H1 (cell line): Measurements from ENCODE around the gene PROK1. TPM values are rescaled to one million over a fixed set of nuclear protein-coding genes. Genes with fewer than 3 reads are reported as not detected.

Experiments
- CTCF ChIA-PET: fragments of 300-600 bp; sonication (Branson Sonifier 250); formaldehyde crosslinking; loops from one replicate; lab custom pipeline; 2021; ENCODE audit not compliant: partially characterized antibody; lab: Charles Lee
- POLR2A ChIA-PET: fragments of 300-600 bp; sonication (Branson Sonifier 250); formaldehyde crosslinking; loops from one replicate; lab custom pipeline; 2021; ENCODE audit warnings: inconsistent platforms; ENCODE audit not compliant: partially characterized antibody; lab: Charles Lee
- DNase-seq, 2 experiments: peaks; one replicate each; pipeline versions ENCODE4 v3.0.0 to v3.0.0-alpha.2; 2010 to 2022; ENCODE audit warnings: low spot score in 2 of 2, low read depth in 1 of 2, mixed read lengths in 1 of 2
- FAIRE-seq: peaks from 2 replicates; lab custom pipeline; 2011; peaks lifted over from hg19 to GRCh38; lab: Jason Lieb, UNC
- H2AFZ ChIP-seq: 2 replicates; pipeline ENCODE4 v1.8.1; 2012; ENCODE audit warnings: low read length, inconsistent platforms
- H2AK5ac ChIP-seq: 2 replicates; pipeline ENCODE4 v1.6.1; 2013; ENCODE audit warnings: low read depth, low read length
- H2BK120ac ChIP-seq: replicated peaks from 2 replicates; pipeline ENCODE3; 2013; ENCODE audit warnings: low read depth, low read length, inconsistent platforms
- H2BK12ac ChIP-seq: 2 replicates; pipeline ENCODE4 v1.6.1; 2013; ENCODE audit warnings: low read depth, low read length
- H2BK15ac ChIP-seq: 2 replicates; pipeline ENCODE4 v1.6.1; 2013; ENCODE audit warnings: low read length
- H2BK20ac ChIP-seq: 2 replicates; pipeline ENCODE4 v1.6.1; 2013; ENCODE audit warnings: low read length
- H2BK5ac ChIP-seq: 2 replicates; pipeline ENCODE4 v1.6.1; 2013; ENCODE audit warnings: low read depth, low read length
- H3K14ac ChIP-seq: 2 replicates; pipeline ENCODE4 v1.6.1; 2013; ENCODE audit warnings: inconsistent platforms; ENCODE audit not compliant: insufficient read length
- H3K18ac ChIP-seq: 2 replicates; pipeline ENCODE4 v1.6.1; 2013; ENCODE audit warnings: low read length; ENCODE audit errors: extremely low read depth
- H3K23ac ChIP-seq: 2 replicates; pipeline ENCODE4 v1.6.1; 2013; ENCODE audit warnings: inconsistent platforms; ENCODE audit not compliant: insufficient read length
- H3K23me2 ChIP-seq: 2 replicates; pipeline ENCODE4 v1.6.1; 2013; ENCODE audit warnings: low read depth, low read length
- H3K27ac ChIP-seq: 2 replicates; pipeline ENCODE4 v1.6.1; 2011; ENCODE audit warnings: low read depth, low read length, inconsistent platforms
- H3K27me3 ChIP-seq, 4 experiments: replicated peaks in 1 of 4; 1 replicate in 1 of 4; 2 replicates in 3 of 4; pipeline versions ENCODE4 v1.6.1 to v1.8.1; 2011 to 2013; ENCODE audit warnings: low read length in 3 of 4, mild to moderate bottlenecking in 3 of 4, inconsistent platforms in 2 of 4, mixed read lengths in 2 of 4, moderate library complexity in 1 of 4; ENCODE audit not compliant: control insufficient read depth in 3 of 4, insufficient read depth in 3 of 4; ENCODE audit errors: extremely low read depth in 1 of 4
- H3K36me3 ChIP-seq, 4 experiments: 2 replicates each; pipeline versions ENCODE4 v1.6.1 to v1.8.1; 2011 to 2013; ENCODE audit warnings: mild to moderate bottlenecking in 4 of 4, low read length in 3 of 4, moderate library complexity in 2 of 4, control low read depth in 1 of 4, inconsistent platforms in 1 of 4; ENCODE audit not compliant: insufficient read depth in 4 of 4, control insufficient read depth in 2 of 4
- H3K4ac ChIP-seq: replicated peaks from 2 replicates; pipeline ENCODE3; 2013; ENCODE audit warnings: low read length, low read depth, mixed read lengths, inconsistent platforms; ENCODE audit not compliant: insufficient read length
- H3K4me1 ChIP-seq, 4 experiments: replicated peaks in 1 of 4; 1 replicate in 1 of 4; 2 replicates in 3 of 4; pipeline versions ENCODE4 v1.6.1 to v1.8.1; 2011 to 2013; ENCODE audit warnings: low read length in 3 of 4, inconsistent platforms in 2 of 4, mixed read lengths in 1 of 4; ENCODE audit not compliant: insufficient read depth in 4 of 4, control insufficient read depth in 3 of 4
- H3K4me2 ChIP-seq, 2 experiments: 2 replicates each; pipeline versions ENCODE4 v1.6.1 to v1.8.1; 2011 to 2013; ENCODE audit warnings: low read depth in 2 of 2, low read length in 2 of 2, control low read depth in 1 of 2, inconsistent platforms in 1 of 2, mild to moderate bottlenecking in 1 of 2; ENCODE audit not compliant: insufficient read depth in 1 of 2
- H3K4me3 ChIP-seq, 4 experiments: fragments of 200-600, 300-600 bp in 1 of 4; sonication (generic), shearing (Covaris generic), sonication (Bioruptor Twin) in 1 of 4; 2 replicates each; pipeline versions ENCODE4 v1.5.1 to v1.8.1; 2011 to 2016; ENCODE audit warnings: low read length in 4 of 4, low read depth in 3 of 4, control low read depth in 2 of 4, inconsistent platforms in 2 of 4, mild to moderate bottlenecking in 2 of 4, mixed read lengths in 1 of 4, moderate library complexity in 1 of 4; ENCODE audit not compliant: insufficient read depth in 2 of 4; ENCODE audit errors: extremely low read depth in 1 of 4
- H3K56ac ChIP-seq: replicated peaks from 2 replicates; pipeline ENCODE3; 2013; ENCODE audit warnings: low read depth, mild to moderate bottlenecking, mixed read lengths, low read length, inconsistent platforms; ENCODE audit not compliant: insufficient read length
- H3K79me1 ChIP-seq: 2 replicates; pipeline ENCODE4 v1.6.1; 2013; ENCODE audit warnings: low read depth, low read length, control low read depth
- H3K79me2 ChIP-seq, 2 experiments: 2 replicates each; pipeline versions ENCODE4 v1.6.1 to v1.8.1; 2012 to 2013; ENCODE audit warnings: low read length in 2 of 2, mild to moderate bottlenecking in 2 of 2, inconsistent platforms in 1 of 2; ENCODE audit not compliant: insufficient read depth in 2 of 2, control insufficient read depth in 1 of 2
- H3K9ac ChIP-seq, 4 experiments: replicated peaks in 1 of 4; 1 replicate in 1 of 4; 2 replicates in 3 of 4; pipeline versions ENCODE4 v1.6.1 to v1.8.1; 2011 to 2013; ENCODE audit warnings: low read depth in 3 of 4, low read length in 3 of 4, control low read depth in 2 of 4, mild to moderate bottlenecking in 2 of 4, moderate library complexity in 2 of 4, inconsistent platforms in 1 of 4; ENCODE audit errors: extremely low read depth in 1 of 4
- H3K9me3 ChIP-seq, 2 experiments: 2 replicates each; pipeline versions ENCODE4 v1.6.1 to v1.8.1; 2012 to 2013; ENCODE audit warnings: mild to moderate bottlenecking in 2 of 2, moderate library complexity in 2 of 2, control low read depth in 1 of 2, inconsistent platforms in 1 of 2, low read depth in 1 of 2, low read length in 1 of 2, mixed read lengths in 1 of 2; ENCODE audit not compliant: insufficient read depth in 2 of 2
- H4K20me1 ChIP-seq, 2 experiments: replicated peaks in 1 of 2; 2 replicates each; pipeline versions ENCODE3 to v1.8.1; 2011 to 2013; ENCODE audit warnings: inconsistent platforms in 2 of 2, low read length in 2 of 2, mild to moderate bottlenecking in 1 of 2; ENCODE audit not compliant: insufficient read depth in 2 of 2, control insufficient read depth in 1 of 2
- H4K5ac ChIP-seq: 2 replicates; pipeline ENCODE4 v1.6.1; 2013; ENCODE audit warnings: low read length, low read depth, mixed read lengths, inconsistent platforms; ENCODE audit not compliant: insufficient read length
- H4K8ac ChIP-seq: 2 replicates; pipeline ENCODE4 v1.8.0; 2013; ENCODE audit warnings: mild to moderate bottlenecking, moderate library complexity, low read length, inconsistent platforms; ENCODE audit not compliant: insufficient read depth; ENCODE audit errors: extremely low read depth
- H4K91ac ChIP-seq: replicated peaks from 2 replicates; pipeline ENCODE3; 2013; ENCODE audit warnings: low read length, mixed read lengths, inconsistent platforms; ENCODE audit not compliant: insufficient read length
- CEBPB ChIP-seq: IDR thresholded peaks from 2 replicates; pipeline ENCODE4 v1.6.1; 2012; ENCODE audit warnings: low read depth, low read length
- HDAC6 ChIP-seq: IDR thresholded peaks from one replicate; pipeline ENCODE4 v1.7.1; 2012; ENCODE audit warnings: low read depth, mild to moderate bottlenecking, inconsistent platforms, low read length, moderate library complexity
- JUND ChIP-seq: IDR thresholded peaks from 2 replicates; pipeline ENCODE4 v1.6.1; 2011; ENCODE audit warnings: mild to moderate bottlenecking, improper control_type of control experiment, low read length
- KDM1A ChIP-seq: fragments of 200-600, 300-600 bp; sonication (generic); IDR thresholded peaks from 2 replicates; pipeline ENCODE4 v1.7.1; 2016; ENCODE audit warnings: mild to moderate bottlenecking, low read length, borderline replicate concordance
- MAFK ChIP-seq: IDR thresholded peaks from 2 replicates; pipeline ENCODE4 v1.6.1; 2012; ENCODE audit warnings: low read depth, mild to moderate bottlenecking, improper control_type of control experiment, low read length
- POLR2A ChIP-seq, 2 experiments: IDR thresholded peaks; 1 replicate in 1 of 2; 2 replicates in 1 of 2; pipeline ENCODE4 v1.6.1; 2011; ENCODE audit warnings: low read depth in 2 of 2, low read length in 2 of 2, mild to moderate bottlenecking in 2 of 2; ENCODE audit errors: control extremely low read depth in 1 of 2
- SIN3A ChIP-seq, 2 experiments: IDR thresholded peaks in 1 of 2; conservative IDR thresholded peaks in 1 of 2; 2 replicates each; pipeline ENCODE4 v1.6.1; 2011 to 2012; ENCODE audit warnings: low read length in 2 of 2, improper control_type of control experiment in 1 of 2, low read depth in 1 of 2, mild to moderate bottlenecking in 1 of 2
- TAF1 ChIP-seq: IDR thresholded peaks from 2 replicates; pipeline ENCODE4 v1.6.1; 2011; ENCODE audit warnings: mild to moderate bottlenecking, low read depth, low read length
- TEAD4 ChIP-seq: IDR thresholded peaks from 2 replicates; pipeline ENCODE4 v1.6.1; 2012; ENCODE audit warnings: low read depth, low read length, inconsistent platforms, mixed read lengths
- WGBS, 2 experiments: shearing (Covaris generic) in 1 of 2; methylation state at CpG; one replicate each; pipeline versions ENCODE4 v1.1.6 to v1.1.7; 2013 to 2015; ENCODE audit warnings: low lambda C conversion rate in 2 of 2, mixed read lengths in 2 of 2, inconsistent platforms in 1 of 2, low coverage in 1 of 2, missing lambda C conversion rate in 1 of 2; ENCODE audit not compliant: insufficient replicate concordance in 2 of 2, insufficient coverage in 1 of 2, insufficient read length in 1 of 2; ENCODE audit errors: extremely low coverage in 1 of 2, missing lambda C conversion rate in 1 of 2; 5-methylcytosine and 5-hydroxymethylcytosine counted together
- polyA plus RNA-seq, 7 experiments: library from polyadenylated mRNA; depleted of rRNA in 3 of 7; stranded (reverse) in 5 of 7; unstranded in 2 of 7; fragments of >200 nt in 5 of 7; fragments of 200-250 nt in 2 of 7; gene quantifications; 1 replicate in 5 of 7; 2 replicates in 1 of 7; 4 replicates in 1 of 7; pipeline versions ENCODE4 v1.2.1 to v1.2.3, GENCODE V29; 2011 to 2013; ENCODE audit warnings: missing spikeins in 2 of 7, mixed read lengths in 2 of 7
- total RNA-seq: library from RNA; stranded (reverse); fragmentation: NEBNext Ultra II Directional; extraction: Animal tissue kit (Norgen Biotek cat#: 25700); gene quantifications from 2 replicates; pipeline ENCODE4 v1.2.1, GENCODE V29; 2021

The PROK1 gene
- total and polyA plus RNA-seq, 2 of the 8 experiments (the other 6 are each of a cell fraction or from before 2014, with no cell fraction given) = 0.12 TPM; not detected in 1

DNA sequence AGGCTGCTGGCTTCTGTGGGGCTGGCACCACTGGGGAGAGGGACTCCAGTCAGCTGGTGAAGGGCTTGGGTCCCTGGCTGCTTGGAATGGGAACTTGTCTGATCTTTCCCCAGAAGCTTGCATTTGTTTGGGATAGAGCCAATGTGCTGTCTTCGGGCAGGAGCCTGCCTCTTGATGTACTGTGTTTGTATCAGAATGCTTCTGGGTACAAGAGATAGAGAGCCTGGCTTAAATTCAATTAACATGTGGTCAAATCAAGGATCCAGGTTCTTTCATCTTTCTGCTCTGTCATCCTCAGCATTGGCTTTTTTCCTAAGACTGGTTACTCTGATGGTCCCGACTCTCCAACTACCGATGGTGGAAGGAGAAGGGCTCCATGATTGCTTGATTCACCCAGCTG is 16.0 kb upstream of the PROK1 start:
- 100% methylated on average over 3 of the region's 3 CpGs; no CpG with 5 or more reads in 1 of the 2 experiments for WGBS, 2 experiments
- Histone ChIP-seq H4K8ac (no peak overlapping the region), H3K4ac (no peak overlapping the region), H4K5ac (no peak overlapping the region), H3K4me3 (no peak overlapping the region), H3K79me2 (no peaks in the 10 kb centered on the region), H3K9me3 (no peaks in the 10 kb centered on the region), H2BK5ac (no peak overlapping the region), H2BK12ac (no peak overlapping the region), H2AFZ (no peak overlapping the region), H2BK20ac (no peak overlapping the region), H3K23me2 (no peaks in the 10 kb centered on the region), H3K23ac (no peak overlapping the region)
- ChIA-PET CTCF (interaction anchor here (0.6 to 35.1 kb wide), 6 partner anchors 22 to 238 kb away, joined by 3 to 828 read pairs (median 15); partner anchors contain the start of genes LAMTOR5 and PROK1), POLR2A (interaction anchor here (0.8 kb wide), 1 partner anchor 25 kb away, joined by 3 read pairs; no protein-coding TSS in a partner anchor)
- TF ChIP-seq TEAD4 = no peak
- TF ChIP-seq KDM1A = no peak
- TF ChIP-seq MAFK = no peak
- no peak for TF ChIP-seq HDAC6
- no peak for TF ChIP-seq POLR2A (IDR thresholded peaks at IDR 0.05; ENCODE audit: control extremely low read depth in 1 of 2, low read depth in 2 of 2, low read length in 2 of 2)
- no peak for TF ChIP-seq JUND
- no peak for TF ChIP-seq TAF1
- no peak for TF ChIP-seq CEBPB
- no peak for TF ChIP-seq SIN3A (conservative IDR thresholded peaks at IDR 0.05 in 1 of 2, IDR thresholded peaks at IDR 0.05 in 1 of 2; ENCODE audit: low read depth in 1 of 2, low read length in 2 of 2)
- TF ChIP-seq, all 59 proteins: peak for 0
- H3K27ac ChIP-seq = no peak overlapping the region
- H4K91ac ChIP-seq = no peak overlapping the region
- H3K9ac ChIP-seq = no peak overlapping the region
- no peak overlapping the region for H2BK120ac ChIP-seq
- no peaks in the 10 kb centered on the region for H3K27me3 ChIP-seq
- H3K4me1 ChIP-seq = peaks cover 3 to 9% (median 7%) of the 10 kb centered on the region in 4 experiments; a peak in 6 of 7 replicates
- no peak overlapping the region for H3K56ac ChIP-seq
- H3K4me2 ChIP-seq = no peak overlapping the region
- H3K79me1 ChIP-seq = no peaks in the 10 kb centered on the region
- no peak overlapping the region for H3K14ac ChIP-seq
- H4K20me1 ChIP-seq = no peaks in the 10 kb centered on the region
- no peak for FAIRE-seq
- no peak overlapping the region for H3K18ac ChIP-seq
- no peak overlapping the region for H2BK15ac ChIP-seq
- H3K36me3 ChIP-seq = no peaks in the 10 kb centered on the region
- H2AK5ac ChIP-seq = no peak overlapping the region
- DNase-seq = no peak
